Stimulated activated CD8-positive, alpha-beta memory T cell treated with anti-CD3 and anti-CD28 coated beads, Interleukin-7, amount 100 ng/mL, for 48 hours (primary cell): ENCODE measurements around the gene PARP4.
"Not testable (repeated sequence)": the region's sequence is repeated elsewhere in the genome, so short reads cannot be mapped to it uniquely, and the experiment has no call there.

ENCODE experiments used
- DNase-seq, 2 donors: peaks; one replicate each; pipeline ENCODE4 v3.0.0-alpha.2; 2020; ENCODE audit warnings: low read depth in 1 of 2; ENCODE audit errors: extremely low read depth in 1 of 2

The PARP4 gene

GRCh38 chr13:24380227-24380626, 132.4 kb downstream of the PARP4 start:
- DNase-seq = not testable (repeated sequence)

- not testable (repeated sequence) for DNase-seq
Measured at GRCh38 chr13:24371273-24371672, 141.3 kb downstream of the PARP4 start.
